HG03139 (cell line): ENCODE data around the gene IL4.

ENCODE experiments used
- ATAC-seq: cut with Tn5 transposase; IDR thresholded peaks from one replicate; pipeline ENCODE4 v1.9.1; 2021; ENCODE audit not compliant: unreplicated experiment

The IL4 gene

GRCh38 chr5:132669966-132670882, 3.6 kb upstream of the IL4 start:
- no peak for ATAC-seq

- ATAC-seq, result no peak
These were observed 2.8 kb upstream of the IL4 start for GRCh38 chr5:132671000-132671399.

- ATAC-seq, result no peak
These were observed 301 bp upstream of the IL4 start for GRCh38 chr5:132673488-132673887.

GRCh38 chr5:132674671-132675506, 1.1 kb downstream of the IL4 start:
- ATAC-seq, result peak; percentile 78

GRCh38 chr5:132675936-132676689, 2.3 kb downstream of the IL4 start:
- ATAC-seq, result no peak

- ATAC-seq, result no peak
These were observed 3.4 kb downstream of the IL4 start for GRCh38 chr5:132677191-132677590.

GRCh38 chr5:132677682-132678400, 4.1 kb downstream of the IL4 start:
- ATAC-seq, result no peak

- ATAC-seq, result no peak
These were observed 4.9 kb downstream of the IL4 start for GRCh38 chr5:132678735-132679134.

GRCh38 chr5:132679166-132679565, 5.4 kb downstream of the IL4 start:
- ATAC-seq, result no peak

GRCh38 chr5:132679717-132680380, 6.1 kb downstream of the IL4 start:
- ATAC-seq, result no peak

GRCh38 chr5:132680780-132681475, 7.1 kb downstream of the IL4 start:
- no peak for ATAC-seq

GRCh38 chr5:132681476-132681831, 7.7 kb downstream of the IL4 start:
- ATAC-seq, result no peak

- no peak for ATAC-seq
These were observed 8.2 kb downstream of the IL4 start for GRCh38 chr5:132681983-132682382.

GRCh38 chr5:132684491-132684890, 10.7 kb downstream of the IL4 start:
- ATAC-seq, result no peak

GRCh38 chr5:132684922-132685720, 11.3 kb downstream of the IL4 start:
- no peak for ATAC-seq

- no peak for ATAC-seq
These were observed 12.4 kb downstream of the IL4 start for GRCh38 chr5:132686193-132686592.

- ATAC-seq, result no peak
These were observed 14.2 kb downstream of the IL4 start for GRCh38 chr5:132687995-132688394.

- peak; percentile 47 for ATAC-seq
These were observed 14.9 kb downstream of the IL4 start for GRCh38 chr5:132688536-132689339.
